MM.1S (cell line): ENCODE results near the gene CXCR5.

Source experiments
- DNase-seq: peaks from one replicate; pipeline ENCODE4 v3.0.0-alpha.2; 2015
- H2AFZ ChIP-seq: fragments of 300-600 bp; sonication (generic); 2 replicates; pipeline ENCODE4 v1.6.0; 2016; ENCODE audit warnings: antibody characterized with exemption, low read length
- H3F3A ChIP-seq: fragments of 300-600 bp; sonication (generic); 2 replicates; pipeline ENCODE4 v1.6.1; 2016; ENCODE audit warnings: mild to moderate bottlenecking, antibody characterized with exemption, low read length, moderate library complexity, mixed read lengths; ENCODE audit not compliant: insufficient read depth
- H3K27ac ChIP-seq: fragments of 300-600 bp; sonication (generic); 2 replicates; pipeline ENCODE4 v1.5.1; 2016; ENCODE audit warnings: mild to moderate bottlenecking, low read length
- H3K27me3 ChIP-seq: fragments of 300-600 bp; sonication (generic); replicated peaks from 2 replicates; pipeline ENCODE4 v1.6.0; 2016; ENCODE audit warnings: low read length; ENCODE audit not compliant: insufficient read depth
- H3K36me3 ChIP-seq: fragments of 300-600 bp; sonication (generic); replicated peaks from 2 replicates; pipeline ENCODE4 v1.6.1; 2016; ENCODE audit warnings: mild to moderate bottlenecking, low read length, mixed read lengths; ENCODE audit not compliant: insufficient read depth
- H3K4me1 ChIP-seq: fragments of 300-600 bp; sonication (generic); 2 replicates; pipeline ENCODE4 v1.6.1; 2016; ENCODE audit warnings: low read length, mixed read lengths
- H3K4me2 ChIP-seq: fragments of 300-600 bp; sonication (generic); 2 replicates; pipeline ENCODE4 v1.6.0; 2016; ENCODE audit warnings: low read depth, low read length
- H3K4me3 ChIP-seq: fragments of 300-600 bp; sonication (generic); 2 replicates; pipeline ENCODE4 v1.5.1; 2016; ENCODE audit warnings: low read length, mixed read lengths
- H3K79me2 ChIP-seq: fragments of 300-600 bp; sonication (generic); 2 replicates; pipeline ENCODE4 v1.6.1; 2016; ENCODE audit warnings: mixed run types, low read length, mixed read lengths
- H3K9ac ChIP-seq: fragments of 300-600 bp; sonication (generic); 2 replicates; pipeline ENCODE4 v1.6.1; 2016; ENCODE audit warnings: low read length, mixed read lengths
- H3K9me2 ChIP-seq: fragments of 300-600 bp; sonication (generic); replicated peaks from 2 replicates; pipeline ENCODE4 v1.6.1; 2016; ENCODE audit warnings: mild to moderate bottlenecking, low read length, mixed read lengths; ENCODE audit not compliant: insufficient read depth
- H3K9me3 ChIP-seq: fragments of 300-600 bp; sonication (generic); replicated peaks from 2 replicates; pipeline ENCODE4 v1.6.1; 2016; ENCODE audit warnings: mild to moderate bottlenecking, low read length, mixed read lengths; ENCODE audit not compliant: insufficient read depth
- H4K20me1 ChIP-seq: fragments of 300-600 bp; sonication (generic); 2 replicates; pipeline ENCODE4 v1.6.1; 2016; ENCODE audit warnings: mild to moderate bottlenecking, low read length, moderate library complexity, mixed read lengths; ENCODE audit not compliant: insufficient read depth
- EZH2 ChIP-seq: fragments of 300-600 bp; sonication (generic); optimal IDR thresholded peaks from 2 replicates; pipeline ENCODE3; 2017; ENCODE audit warnings: low read depth, mild to moderate bottlenecking, antibody characterized with exemption, low read length, mixed read lengths
- EZH2phosphoT487 ChIP-seq: fragments of 300-600 bp; sonication (generic); IDR thresholded peaks from 2 replicates; pipeline ENCODE4 v1.6.1; 2018; ENCODE audit warnings: antibody characterized with exemption, low read length
- TF ChIP-seq, protein P1 (sequence below): fragments of 300-600 bp; sonication (generic); IDR thresholded peaks from 2 replicates; pipeline ENCODE4 v1.5.1; 2016; ENCODE audit warnings: antibody characterized with exemption, low read length, mixed read lengths

CXCR5 gene

DNA sequence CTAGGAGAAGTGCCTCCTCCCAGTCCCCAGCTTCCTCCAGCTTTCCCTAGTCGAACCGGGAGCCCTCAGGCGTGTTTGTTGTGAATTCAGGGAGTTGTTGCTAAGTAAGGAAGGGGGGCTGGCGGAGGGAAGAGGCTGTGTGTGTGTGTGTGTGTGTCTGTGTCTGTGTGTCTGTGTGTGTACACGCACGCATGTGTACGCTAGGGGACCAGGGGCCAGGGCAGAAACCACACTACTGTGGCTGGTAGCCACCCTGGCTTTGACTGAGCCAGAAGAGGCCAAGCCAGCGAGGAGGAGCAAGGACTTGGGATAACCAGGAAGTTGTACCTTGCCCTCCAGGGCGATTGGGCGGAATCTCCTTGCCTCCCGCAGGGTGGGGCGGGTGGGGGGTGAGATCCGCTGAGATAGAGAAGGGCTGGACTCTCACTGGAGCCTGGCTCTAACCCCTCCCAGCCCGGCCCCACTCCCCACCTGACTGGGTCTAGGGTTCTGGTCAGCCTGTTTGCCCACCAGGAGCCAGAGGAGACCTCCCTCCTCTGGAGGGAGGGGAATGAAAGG lies 34.5 kb downstream of the CXCR5 start:
- Histone ChIP-seq H3K4me3 (no peak overlapping the region), H4K20me1 (no peaks in the 10 kb centered on the region), H3K36me3 (no peaks in the 10 kb centered on the region), H3K9me2 (no peaks in the 10 kb centered on the region), H3K9me3 (no peaks in the 10 kb centered on the region), H3K9ac (no peak overlapping the region), H3K4me1 (peaks cover 3% of the 10 kb centered on the region; the same call in 1 of the 2 replicates), H3K27ac (no peak overlapping the region), H3K27me3 (no peaks in the 10 kb centered on the region), H3F3A (no peaks in the 10 kb centered on the region), H3K4me2 (no peak overlapping the region), H2AFZ (no peak overlapping the region), H3K79me2 (peaks cover 20% of the 10 kb centered on the region)
- TF ChIP-seq EZH2 (no peak), EZH2phosphoT487 (no peak)
- TF ChIP-seq, protein P1, sequence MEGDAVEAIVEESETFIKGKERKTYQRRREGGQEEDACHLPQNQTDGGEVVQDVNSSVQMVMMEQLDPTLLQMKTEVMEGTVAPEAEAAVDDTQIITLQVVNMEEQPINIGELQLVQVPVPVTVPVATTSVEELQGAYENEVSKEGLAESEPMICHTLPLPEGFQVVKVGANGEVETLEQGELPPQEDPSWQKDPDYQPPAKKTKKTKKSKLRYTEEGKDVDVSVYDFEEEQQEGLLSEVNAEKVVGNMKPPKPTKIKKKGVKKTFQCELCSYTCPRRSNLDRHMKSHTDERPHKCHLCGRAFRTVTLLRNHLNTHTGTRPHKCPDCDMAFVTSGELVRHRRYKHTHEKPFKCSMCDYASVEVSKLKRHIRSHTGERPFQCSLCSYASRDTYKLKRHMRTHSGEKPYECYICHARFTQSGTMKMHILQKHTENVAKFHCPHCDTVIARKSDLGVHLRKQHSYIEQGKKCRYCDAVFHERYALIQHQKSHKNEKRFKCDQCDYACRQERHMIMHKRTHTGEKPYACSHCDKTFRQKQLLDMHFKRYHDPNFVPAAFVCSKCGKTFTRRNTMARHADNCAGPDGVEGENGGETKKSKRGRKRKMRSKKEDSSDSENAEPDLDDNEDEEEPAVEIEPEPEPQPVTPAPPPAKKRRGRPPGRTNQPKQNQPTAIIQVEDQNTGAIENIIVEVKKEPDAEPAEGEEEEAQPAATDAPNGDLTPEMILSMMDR: no peak
- DNase-seq: no peak

DNA sequence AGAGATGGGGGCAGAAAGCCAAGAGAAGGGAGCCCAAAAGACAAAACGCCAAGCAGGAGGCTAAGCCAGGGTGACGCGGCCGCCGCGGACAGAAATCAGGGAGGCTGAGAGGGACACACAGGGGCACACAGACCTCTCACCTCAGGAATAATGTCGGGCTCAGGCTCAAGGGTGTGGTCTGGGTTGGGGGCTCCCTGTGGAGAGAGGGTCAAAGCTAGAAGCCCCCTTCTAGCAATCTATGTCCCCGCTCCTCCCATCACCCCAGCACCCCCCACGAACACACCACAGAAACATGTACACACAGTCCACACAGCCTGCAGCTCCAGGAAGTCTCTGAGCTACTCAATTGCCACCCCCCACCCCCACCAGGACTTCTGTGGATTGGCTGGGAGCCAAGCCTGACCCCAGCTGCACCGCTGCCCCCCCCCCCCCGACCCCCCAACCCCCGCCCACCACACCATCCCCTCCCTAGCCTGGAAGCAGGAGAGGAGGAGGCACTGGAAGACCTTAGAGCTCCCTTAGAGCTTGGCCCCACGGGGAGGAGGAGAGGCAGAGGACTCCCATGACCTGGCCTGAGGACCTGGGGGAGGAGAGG lies 35.1 kb downstream of the CXCR5 start:
- H3K4me1 ChIP-seq: peaks cover 8% of the 10 kb centered on the region; the same call in 1 of the 2 replicates
- H3F3A ChIP-seq: no peaks in the 10 kb centered on the region
- no peaks in the 10 kb centered on the region for H3K36me3 ChIP-seq
- no peak overlapping the region for H3K4me3 ChIP-seq
- H3K9me2 ChIP-seq: no peaks in the 10 kb centered on the region
- H2AFZ ChIP-seq: no peak overlapping the region
- peaks cover 26% of the 10 kb centered on the region for H3K79me2 ChIP-seq
- H4K20me1 ChIP-seq: no peaks in the 10 kb centered on the region
- TF ChIP-seq EZH2 (no peak), EZH2phosphoT487 (no peak)
- TF ChIP-seq, protein P1: no peak
- H3K4me2 ChIP-seq: no peak overlapping the region
- H3K27me3 ChIP-seq: no peaks in the 10 kb centered on the region
- H3K9ac ChIP-seq: no peak overlapping the region
- H3K9me3 ChIP-seq: no peaks in the 10 kb centered on the region
- H3K27ac ChIP-seq: no peak overlapping the region
- no peak for DNase-seq

DNA sequence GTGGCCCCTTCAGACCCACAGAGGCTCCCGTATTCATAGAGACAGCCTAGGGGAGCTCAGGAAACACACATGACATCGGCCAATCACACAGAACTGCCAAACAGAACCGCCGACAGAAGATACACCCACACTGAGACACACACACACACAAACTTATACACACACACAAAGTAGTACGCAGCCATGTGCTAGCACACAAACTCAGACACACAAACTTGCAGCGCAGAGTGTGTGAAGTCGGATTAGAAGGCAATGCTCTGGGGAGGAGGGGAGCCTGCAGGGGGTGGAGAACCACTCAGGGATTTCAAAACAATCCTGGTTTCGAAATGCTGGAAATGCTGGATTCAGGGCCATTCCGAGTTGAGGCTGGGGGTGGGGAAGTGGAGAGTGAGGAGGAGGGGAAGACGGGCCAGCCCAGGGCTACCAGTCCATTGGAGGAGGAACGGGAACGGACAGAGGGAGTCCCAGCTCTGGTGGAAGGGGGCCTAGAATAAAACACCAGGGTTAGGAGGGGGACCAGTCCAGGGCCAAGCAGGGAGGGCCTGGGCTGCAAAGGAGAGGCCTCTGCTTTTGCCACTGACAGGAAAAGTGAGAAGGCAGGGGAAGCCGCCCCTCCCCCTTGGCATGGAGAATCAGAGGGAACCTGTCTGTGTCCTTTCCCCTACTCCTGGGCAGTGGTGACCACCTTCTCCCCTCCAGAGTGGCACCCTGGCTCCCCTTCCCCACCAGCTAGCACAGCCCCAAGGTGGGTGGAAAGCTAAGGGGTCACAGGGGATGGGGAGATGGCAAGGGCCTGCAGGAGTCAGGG lies 37.6 kb downstream of the CXCR5 start:
- TF ChIP-seq, protein P1: no peak
- TF ChIP-seq EZH2phosphoT487 (no peak), EZH2 (no peak)
- Histone ChIP-seq H3K27me3 (no peaks in the 10 kb centered on the region), H3K9ac (no peak overlapping the region), H3K9me3 (no peaks in the 10 kb centered on the region), H3K27ac (no peak overlapping the region), H4K20me1 (no peaks in the 10 kb centered on the region), H3K4me2 (no peak overlapping the region), H3K4me3 (no peak overlapping the region), H3F3A (peaks cover 8% of the 10 kb centered on the region), H3K36me3 (no peaks in the 10 kb centered on the region), H3K9me2 (no peaks in the 10 kb centered on the region), H3K79me2 (peaks cover 42% of the 10 kb centered on the region), H3K4me1 (peaks cover 13% of the 10 kb centered on the region), H2AFZ (no peak overlapping the region)
- DNase-seq: no peak
